H1 (cell line): ENCODE results near the gene SLC25A21. TPM values are rescaled to one million over a fixed set of nuclear protein-coding genes. Genes with fewer than 3 reads are reported as not detected.

ENCODE experiments used
- CEBPB ChIP-seq: IDR thresholded peaks from 2 replicates; pipeline ENCODE4 v1.6.1; 2012; ENCODE audit warnings: low read depth, low read length
- JUND ChIP-seq: IDR thresholded peaks from 2 replicates; pipeline ENCODE4 v1.6.1; 2011; ENCODE audit warnings: mild to moderate bottlenecking, improper control_type of control experiment, low read length
- KDM1A ChIP-seq: fragments of 200-600, 300-600 bp; sonication (generic); IDR thresholded peaks from 2 replicates; pipeline ENCODE4 v1.7.1; 2016; ENCODE audit warnings: mild to moderate bottlenecking, low read length, borderline replicate concordance
- SRF ChIP-seq: IDR thresholded peaks from 2 replicates; pipeline ENCODE4 v1.6.1; 2011; ENCODE audit warnings: mild to moderate bottlenecking, low read depth, low read length, moderate library complexity
- polyA plus RNA-seq, 7 experiments: library from polyadenylated mRNA; depleted of rRNA in 3 of 7; stranded (reverse) in 5 of 7; unstranded in 2 of 7; fragments of >200 nt in 5 of 7; fragments of 200-250 nt in 2 of 7; gene quantifications; 1 replicate in 5 of 7; 2 replicates in 1 of 7; 4 replicates in 1 of 7; pipeline versions ENCODE4 v1.2.1 to v1.2.3, GENCODE V29; 2011 to 2013; ENCODE audit warnings: missing spikeins in 2 of 7, mixed read lengths in 2 of 7
- total RNA-seq: library from RNA; stranded (reverse); fragmentation: NEBNext Ultra II Directional; extraction: Animal tissue kit (Norgen Biotek cat#: 25700); gene quantifications from 2 replicates; pipeline ENCODE4 v1.2.1, GENCODE V29; 2021

The SLC25A21 gene
- total and polyA plus RNA-seq, 2 of the 8 experiments (the other 6 are each of a cell fraction or from before 2014, with no cell fraction given) = 6.9 to 15.7 TPM

- TF ChIP-seq SRF (no peak), KDM1A (no peak), JUND (no peak), CEBPB (no peak)
- TF ChIP-seq, all 59 proteins: peak for 0
Measured at GRCh38 chr14:36967892-36968555, 204.4 kb downstream of the SLC25A21 start (continued).
